ENCODE measurements around the gene REV3L. TPM values are rescaled to one million over a fixed set of nuclear protein-coding genes. Genes with fewer than 3 reads are reported as not detected.

REV3L gene
- total RNA-seq, 1 donor from 2014 or later, result 40.5 TPM

GRCh38 chr6:111445861-111446267, 37.2 kb downstream of the REV3L start:
- Mint-ChIP-seq H3K27ac (peak overlapping the region; percentile 4), H3K9me3 (ENCODE audit: low read depth) (peaks cover 4% of the 10 kb centered on the region), H3K27me3 (no peaks in the 10 kb centered on the region), H3K4me1 (ENCODE audit: low read depth) (peaks cover 22% of the 10 kb centered on the region), H3K36me3 (ENCODE audit: insufficient read depth) (peaks cover 4% of the 10 kb centered on the region), H3K4me3 (ENCODE audit: low read depth) (no peak overlapping the region)
- no peak for DNase-seq (ENCODE audit: low spot score, unreplicated experiment)
- TF ChIP-seq CTCF (IDR thresholded peaks at IDR 0.05; ENCODE audit: unreplicated experiment), result no peak

- Mint-ChIP-seq H3K9me3 (ENCODE audit: low read depth) (peaks cover 4% of the 10 kb centered on the region), H3K27me3 (no peaks in the 10 kb centered on the region), H3K4me1 (ENCODE audit: low read depth) (peaks cover 22% of the 10 kb centered on the region), H3K4me3 (ENCODE audit: low read depth) (no peak overlapping the region), H3K36me3 (ENCODE audit: insufficient read depth) (peaks cover 5% of the 10 kb centered on the region), H3K27ac (no peak overlapping the region)
- TF ChIP-seq CTCF (IDR thresholded peaks at IDR 0.05; ENCODE audit: unreplicated experiment), result no peak
- no peak for DNase-seq (ENCODE audit: low spot score, unreplicated experiment)
These were observed 38.2 kb downstream of the REV3L start for GRCh38 chr6:111444794-111445193.

- H3K4me1 Mint-ChIP-seq (ENCODE audit: low read depth), result peaks cover 14% of the 10 kb centered on the region
- TF ChIP-seq CTCF (IDR thresholded peaks at IDR 0.05; ENCODE audit: unreplicated experiment), result no peak
- peaks cover 2% of the 10 kb centered on the region for H3K36me3 Mint-ChIP-seq (ENCODE audit: insufficient read depth)
- no peaks in the 10 kb centered on the region for H3K27me3 Mint-ChIP-seq
- peaks cover 4% of the 10 kb centered on the region for H3K9me3 Mint-ChIP-seq (ENCODE audit: low read depth)
- no peak overlapping the region for H3K27ac Mint-ChIP-seq
- H3K4me3 Mint-ChIP-seq (ENCODE audit: low read depth), result no peak overlapping the region
- DNase-seq (ENCODE audit: low spot score, unreplicated experiment), result no peak
These were observed 41.3 kb downstream of the REV3L start for GRCh38 chr6:111441678-111442243.

- Mint-ChIP-seq H3K36me3 (ENCODE audit: insufficient read depth) (peaks cover 21% of the 10 kb centered on the region), H3K27me3 (no peaks in the 10 kb centered on the region), H3K4me1 (ENCODE audit: low read depth) (peaks cover 3% of the 10 kb centered on the region), H3K27ac (no peak overlapping the region), H3K9me3 (ENCODE audit: low read depth) (peaks cover 20% of the 10 kb centered on the region), H3K4me3 (ENCODE audit: low read depth) (no peak overlapping the region)
- no peak for TF ChIP-seq CTCF (IDR thresholded peaks at IDR 0.05; ENCODE audit: unreplicated experiment)
- DNase-seq (ENCODE audit: low spot score, unreplicated experiment), result no peak
These were observed 43.8 kb downstream of the REV3L start for GRCh38 chr6:111439171-111439570.

- DNase-seq (ENCODE audit: low spot score, unreplicated experiment), result no peak
- H3K36me3 Mint-ChIP-seq (ENCODE audit: insufficient read depth), result peaks cover 23% of the 10 kb centered on the region
- no peak overlapping the region for H3K4me3 Mint-ChIP-seq (ENCODE audit: low read depth)
- H3K27me3 Mint-ChIP-seq, result no peaks in the 10 kb centered on the region
- H3K4me1 Mint-ChIP-seq (ENCODE audit: low read depth), result peaks cover 8% of the 10 kb centered on the region
- peaks cover 17% of the 10 kb centered on the region for H3K9me3 Mint-ChIP-seq (ENCODE audit: low read depth)
- no peak for TF ChIP-seq CTCF (IDR thresholded peaks at IDR 0.05; ENCODE audit: unreplicated experiment)
- H3K27ac Mint-ChIP-seq, result no peak overlapping the region
These were observed 45.4 kb downstream of the REV3L start for GRCh38 chr6:111437573-111437972.

All from progenitor cell of endocrine pancreas (in vitro differentiated cells).